ENCODE data around the gene IQCB1.

The IQCB1 gene

GRCh38 chr3:121722411-121722810 lies 112.4 kb downstream of the IQCB1 start:
- Histone ChIP-seq H3K36me3 (ENCODE audit: control insufficient read depth in 2 of 2, insufficient read depth in 2 of 2, low read length in 2 of 2) (peaks cover 47 to 54% of the 10 kb centered on the region in 2 donors), H3K4me1 (ENCODE audit: control insufficient read depth, insufficient read depth, low read length) (no peaks in the 10 kb centered on the region), H3K27ac (ENCODE audit: low read length) (no peak overlapping the region), H3K9me3 (ENCODE audit: control insufficient read depth in 2 of 2, low read length in 2 of 2) (no peaks in the 10 kb centered on the region), H3K9ac (ENCODE audit: low read length in 2 of 2) (no peak overlapping the region), H3K27me3 (ENCODE audit: control insufficient read depth in 1 of 2, insufficient read depth in 2 of 2, low read length in 2 of 2) (no peaks in the 10 kb centered on the region), H3K4me3 (ENCODE audit: low read length in 2 of 2) (no peak overlapping the region)

DNA sequence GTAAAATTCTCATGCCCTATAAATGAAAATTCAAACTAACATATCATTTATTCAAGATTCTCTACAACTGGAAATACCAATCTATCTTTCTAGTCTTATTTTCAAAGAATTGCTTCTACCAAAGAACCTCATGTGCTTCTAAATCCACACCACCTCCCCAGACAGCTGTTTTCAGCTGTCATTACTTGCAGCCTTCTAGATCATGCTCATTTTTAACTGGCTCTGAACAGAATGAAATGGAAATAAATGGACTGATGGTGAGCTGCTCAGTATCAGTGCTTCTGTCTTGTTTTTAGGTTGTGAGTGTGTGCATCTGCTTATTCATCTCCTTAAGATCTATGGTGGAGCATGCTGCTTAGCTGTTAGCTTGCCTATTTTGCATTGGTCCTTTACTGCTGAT lies 114.7 kb downstream of the IQCB1 start:
- Histone ChIP-seq H3K9me3 (ENCODE audit: control insufficient read depth in 2 of 2, low read length in 2 of 2) (no peaks in the 10 kb centered on the region), H3K36me3 (ENCODE audit: control insufficient read depth in 2 of 2, insufficient read depth in 2 of 2, low read length in 2 of 2) (peaks cover 52 to 62% of the 10 kb centered on the region in 2 donors), H3K9ac (ENCODE audit: low read length in 2 of 2) (no peak overlapping the region), H3K27me3 (ENCODE audit: control insufficient read depth in 1 of 2, insufficient read depth in 2 of 2, low read length in 2 of 2) (no peaks in the 10 kb centered on the region), H3K4me3 (ENCODE audit: low read length in 2 of 2) (no peak overlapping the region), H3K27ac (ENCODE audit: low read length) (no peak overlapping the region), H3K4me1 (ENCODE audit: control insufficient read depth, insufficient read depth, low read length) (no peaks in the 10 kb centered on the region)
